Omental fat pad (tissue), 4 donors: ENCODE data around the gene TBXAS1. TPM values are rescaled to one million over a fixed set of nuclear protein-coding genes. Genes with fewer than 3 reads are reported as not detected.

Experiments
- ATAC-seq: fragments of 150-250 bp; one replicate; pipeline ENCODE4 v1.9.1; 2016; ENCODE audit warnings: mild to moderate bottlenecking, moderate library complexity; ENCODE audit not compliant: low FRiP score
- DNase-seq: peaks from one replicate; pipeline ENCODE4 v3.0.0-alpha.2; 2019; ENCODE audit warnings: low spot score
- CTCF ChIP-seq, 3 donors: fragments of 450-650 bp; IDR thresholded peaks; one replicate each; pipeline ENCODE4 v1.5.1; 2016 to 2017; ENCODE audit warnings: antibody characterized with exemption in 3 of 3, mild to moderate bottlenecking in 3 of 3, moderate library complexity in 2 of 3
- total RNA-seq, 4 donors: library from RNA; depleted of rRNA; stranded (reverse); fragments of >200 nt; gene quantifications; one replicate each; pipeline ENCODE4 v1.1.0, GENCODE V29; 2016

Gene TBXAS1
- total RNA-seq = 10 to 100 TPM; 22.2 to 63.4 (median 48.6) TPM

DNA sequence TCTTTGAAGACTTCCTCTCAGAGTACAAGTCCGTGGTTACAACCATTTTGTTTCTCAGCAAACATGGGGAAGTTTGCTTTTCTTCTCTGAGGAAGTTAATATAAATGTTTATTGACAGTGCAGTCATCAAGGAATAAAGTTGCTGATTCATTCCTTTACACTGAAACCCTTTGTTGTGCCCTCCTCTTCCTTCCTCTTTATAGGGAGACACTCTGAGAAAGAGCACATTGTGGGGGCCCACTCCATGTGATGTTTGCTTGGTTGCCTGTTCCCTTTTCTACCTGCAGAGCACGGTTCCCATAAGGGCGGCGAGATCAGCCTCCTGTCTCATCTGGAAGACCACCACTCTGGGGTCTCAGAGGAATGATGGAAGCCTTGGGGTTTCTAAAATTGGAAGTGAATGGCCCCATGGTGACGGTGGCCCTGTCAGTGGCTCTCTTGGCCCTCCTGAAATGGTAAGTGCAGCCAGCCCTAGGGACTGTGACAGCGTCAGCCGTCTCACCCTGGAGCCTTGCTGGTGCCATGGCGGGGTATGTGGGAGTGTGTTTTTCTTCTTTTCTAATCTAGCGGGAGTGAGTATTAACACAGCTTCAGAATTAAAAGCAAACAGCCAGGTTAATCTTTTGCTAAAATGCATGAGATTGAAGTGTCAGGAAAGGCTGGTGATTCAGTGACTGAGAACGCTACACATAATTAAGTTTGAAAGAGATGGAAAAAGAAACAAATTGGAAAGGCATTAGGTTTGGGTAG lies at the start of gene TBXAS1:
Gene TBXAS1 (plus strand): TSS at position 240 of the 750 bp plus-strand sequence. CDS start 127 bp downstream, at position 367.
- ATAC-seq (no peak), DNase-seq (no peak)
- TF ChIP-seq CTCF (IDR thresholded peaks at IDR 0.05) = no peak

GRCh38 chr7:139782932-139783331 lies 46.1 kb upstream of the TBXAS1 start:
- no peak for ATAC-seq
- no peak for DNase-seq
- TF ChIP-seq CTCF (IDR thresholded peaks at IDR 0.05) = no peak

DNA sequence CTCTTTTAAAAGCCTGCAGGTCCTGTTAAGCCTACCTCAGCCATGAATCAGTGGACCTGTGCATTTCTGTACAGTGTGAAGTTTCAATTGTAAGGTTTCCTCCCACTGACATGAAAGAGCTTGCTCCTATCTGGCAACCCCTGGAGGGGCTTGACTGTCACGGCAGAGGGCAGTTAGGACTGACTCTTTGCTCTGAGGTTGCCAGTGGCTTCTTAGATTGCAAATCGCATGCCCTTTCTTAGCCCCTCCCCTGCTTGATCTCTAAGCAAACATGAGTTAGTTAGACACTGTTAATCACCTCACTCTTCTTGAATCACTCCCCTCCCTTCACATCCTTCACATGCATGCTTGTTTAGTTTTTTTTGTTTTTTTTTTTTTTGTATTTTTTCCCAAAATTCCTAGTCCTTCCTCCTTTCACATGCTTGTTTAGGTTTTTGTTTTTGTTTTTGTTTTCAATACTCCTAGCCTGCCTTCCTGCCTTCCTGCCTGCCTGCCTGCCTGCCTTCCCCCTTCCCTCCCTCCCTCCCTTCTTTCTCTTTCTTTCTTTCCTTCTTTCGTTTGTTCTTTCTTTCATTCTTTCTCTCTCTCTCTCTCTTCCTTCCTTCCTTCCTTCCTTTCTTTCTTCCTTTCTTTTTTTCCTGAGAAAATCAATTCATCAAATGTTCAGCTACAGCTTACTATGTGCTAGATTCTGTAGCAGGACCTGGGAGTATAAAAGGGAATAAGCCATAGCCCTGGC lies 45.2 kb upstream of the TBXAS1 start:
- no peak for TF ChIP-seq CTCF (IDR thresholded peaks at IDR 0.05)
- ATAC-seq = no peak
- DNase-seq = no peak

DNA sequence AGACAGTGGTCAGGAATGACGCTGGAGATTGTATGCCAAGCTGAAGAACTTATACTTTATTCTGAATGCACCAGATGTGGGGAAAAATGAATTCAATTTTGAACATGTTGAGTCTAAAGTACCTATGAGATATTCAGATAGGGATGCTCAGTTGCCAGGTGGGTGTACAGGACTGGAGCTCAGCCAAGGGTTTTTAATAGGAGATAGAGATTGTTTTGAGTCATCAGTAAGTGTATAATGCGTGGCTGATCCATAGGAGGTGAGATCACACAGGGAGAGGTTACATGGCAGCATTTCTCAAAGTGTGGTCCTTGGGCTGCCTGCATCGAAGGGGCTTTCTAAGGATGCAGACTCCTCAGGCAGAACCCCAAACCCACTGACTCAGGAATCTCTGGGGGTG lies 44.4 kb upstream of the TBXAS1 start:
- TF ChIP-seq CTCF (IDR thresholded peaks at IDR 0.05) = no peak
- ATAC-seq (no peak), DNase-seq (no peak)

GRCh38 chr7:139791316-139791715 lies 37.7 kb upstream of the TBXAS1 start:
- no peak for DNase-seq
- no peak for TF ChIP-seq CTCF (IDR thresholded peaks at IDR 0.05)
- ATAC-seq = no peak

DNA sequence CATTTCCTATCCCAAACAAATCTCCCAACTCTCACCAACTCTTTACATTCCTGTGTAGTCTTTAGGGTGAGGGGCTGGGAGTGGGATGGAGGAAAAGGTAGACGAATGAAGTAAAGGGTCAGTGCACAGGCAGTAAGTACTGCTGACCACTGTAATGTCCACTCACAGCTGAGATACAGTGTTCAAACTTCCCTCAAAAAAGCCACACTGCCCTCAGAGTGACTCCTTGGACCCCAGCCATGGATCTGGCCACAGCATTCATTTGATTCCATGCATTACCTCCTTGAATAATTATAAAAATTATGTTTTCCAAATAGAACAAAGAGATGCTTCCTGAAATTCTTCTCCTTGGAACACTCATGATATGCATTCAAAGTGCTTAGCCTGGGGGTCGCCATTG lies 31.5 kb upstream of the TBXAS1 start:
- ATAC-seq (no peak), DNase-seq (no peak)
- no peak for TF ChIP-seq CTCF (IDR thresholded peaks at IDR 0.05)
